NCI-H1105 (cell line): ENCODE measurements around the gene MGA.
"Not testable (repeated sequence)": the region's sequence is repeated elsewhere in the genome, so short reads cannot be mapped to it uniquely, and the experiment has no call there.

Source experiments
- DNase-seq: peaks from one replicate; lab custom pipeline; 2025; lab: John Stamatoyannopoulos, UW

Gene MGA

DNA sequence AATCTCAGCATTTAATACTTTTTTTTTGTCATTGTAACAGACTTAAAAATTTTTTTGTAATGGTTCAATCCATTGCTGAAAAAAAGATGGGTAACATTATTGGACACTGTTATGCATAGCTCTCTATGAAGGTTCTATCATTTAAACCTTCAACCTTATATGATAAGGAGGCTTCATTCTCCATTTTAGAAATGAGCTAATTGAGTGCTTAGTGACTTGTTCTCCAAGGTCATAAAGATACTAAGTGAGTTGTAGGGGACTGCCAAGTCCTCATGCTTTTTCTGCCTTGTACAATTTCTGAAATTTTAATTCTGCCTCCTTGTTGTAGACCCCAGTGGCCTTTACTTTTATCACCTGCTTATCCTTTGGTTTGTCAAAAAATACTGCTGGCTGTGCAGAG, 56.7 kb downstream of the MGA start:
- no peak for DNase-seq

DNA sequence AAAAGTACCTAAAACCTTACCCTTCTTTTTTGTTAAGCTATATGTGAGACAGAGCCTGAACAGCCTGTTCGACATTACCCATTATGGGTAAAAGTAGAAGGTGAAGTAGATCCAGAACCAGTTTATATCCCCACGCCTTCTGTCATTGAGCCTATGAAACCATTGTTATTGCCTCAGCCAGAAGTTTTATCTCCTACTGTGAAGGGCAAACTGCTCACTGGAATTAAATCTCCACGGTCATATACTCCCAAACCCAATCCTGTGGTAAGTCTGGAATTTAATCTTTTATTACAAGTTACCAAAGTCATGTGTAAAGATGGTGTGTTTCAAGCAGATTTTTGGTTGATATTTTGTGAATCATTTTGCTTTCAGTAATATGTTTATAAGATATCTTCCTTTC, 66.9 kb downstream of the MGA start:
- no peak for DNase-seq

DNA sequence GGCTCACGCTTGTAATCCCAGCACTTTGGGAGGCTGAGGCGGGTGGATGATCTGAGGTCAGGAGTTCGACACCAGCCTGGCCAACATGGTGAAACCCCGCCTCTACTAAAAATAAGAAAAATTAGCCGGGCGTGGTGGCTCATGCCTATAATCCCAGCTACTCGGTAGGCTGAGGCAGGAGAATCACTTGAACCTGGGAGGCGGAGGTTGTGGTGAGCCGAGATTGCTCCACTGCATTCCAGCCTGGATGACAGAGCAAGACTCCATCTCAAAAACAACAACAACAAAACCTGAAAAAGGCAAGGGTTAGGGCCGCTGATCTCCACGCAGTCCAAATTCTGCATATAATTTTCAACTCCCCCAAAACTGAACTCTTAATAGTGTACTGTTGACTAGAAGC, 67.9 kb downstream of the MGA start:
- not testable (repeated sequence) for DNase-seq

DNA sequence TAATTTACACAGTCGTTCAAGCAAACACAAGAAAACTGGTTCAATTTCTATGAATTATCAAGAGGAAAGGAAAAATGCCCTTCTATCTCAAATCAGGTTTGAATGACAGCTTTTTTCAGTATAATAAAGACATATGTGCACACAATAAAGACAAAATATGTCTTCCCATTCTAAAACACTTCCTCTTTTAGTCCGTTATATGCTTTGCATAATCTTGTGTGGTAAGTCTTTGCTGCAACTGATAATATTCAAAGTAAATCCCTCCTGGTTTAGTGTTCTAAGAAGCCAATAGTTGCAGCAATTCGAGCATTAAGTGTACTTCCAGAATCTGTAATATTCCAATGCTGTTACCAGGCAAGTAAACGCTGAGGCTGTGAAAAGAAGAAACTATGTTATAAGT, 70.3 kb downstream of the MGA start:
- no peak for DNase-seq

DNA sequence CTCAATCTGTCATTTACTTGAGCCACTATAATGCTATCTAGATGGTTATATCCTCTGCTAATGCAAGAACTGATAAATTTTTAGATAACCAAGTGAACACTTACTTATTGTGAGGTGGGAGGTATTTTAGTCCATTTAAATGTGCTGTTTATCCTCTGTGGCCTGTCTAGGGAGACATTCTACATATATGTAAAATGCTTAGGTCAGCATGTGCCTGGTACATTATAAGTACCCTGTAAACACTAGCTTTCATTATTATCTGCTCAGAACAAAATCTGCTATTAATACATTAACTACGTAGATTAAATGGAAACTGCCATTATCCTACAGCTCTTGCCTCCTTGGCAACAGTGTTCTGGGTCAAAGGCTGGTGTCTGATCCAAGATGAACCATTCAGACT, 72.3 kb downstream of the MGA start:
- DNase-seq, result no peak

DNA sequence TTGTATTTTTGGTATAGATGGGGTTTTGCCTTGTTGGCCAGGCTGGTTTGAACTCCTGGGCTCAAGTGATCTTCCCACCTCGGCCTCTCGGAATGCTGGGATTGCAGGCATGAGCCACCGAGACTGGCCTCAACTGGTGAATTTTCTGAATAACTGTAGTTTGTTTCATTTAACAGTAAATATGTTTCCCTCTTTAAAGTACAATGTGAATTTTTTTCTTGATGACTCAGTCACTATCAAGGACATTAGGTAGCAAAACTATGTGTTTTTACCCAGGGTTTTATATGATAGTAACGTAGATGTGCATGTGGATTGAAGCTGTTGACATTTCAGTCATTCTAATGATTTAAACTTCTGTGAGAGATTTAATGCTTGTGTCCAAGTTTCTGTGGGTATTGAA, 73.9 kb downstream of the MGA start:
- no peak for DNase-seq

DNA sequence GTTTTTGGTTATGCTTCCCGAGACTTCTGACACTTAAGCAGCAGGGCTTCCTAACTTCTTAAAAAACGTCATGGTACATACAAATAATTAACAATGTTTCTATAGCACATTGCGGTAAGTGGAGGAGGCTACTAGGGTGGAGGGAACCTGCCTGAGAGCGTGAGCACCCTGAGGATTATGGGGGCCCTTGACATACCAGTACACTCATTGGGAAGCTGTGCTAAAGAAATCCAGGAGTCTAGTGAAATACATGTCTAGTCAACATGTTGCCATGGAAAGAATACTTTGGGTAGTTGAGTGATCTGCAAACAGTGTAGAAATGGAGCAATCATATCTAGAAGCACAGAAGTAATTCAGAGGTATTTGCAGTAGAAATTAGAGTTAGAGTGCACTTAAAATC, 74.8 kb downstream of the MGA start:
- DNase-seq, result no peak

DNA sequence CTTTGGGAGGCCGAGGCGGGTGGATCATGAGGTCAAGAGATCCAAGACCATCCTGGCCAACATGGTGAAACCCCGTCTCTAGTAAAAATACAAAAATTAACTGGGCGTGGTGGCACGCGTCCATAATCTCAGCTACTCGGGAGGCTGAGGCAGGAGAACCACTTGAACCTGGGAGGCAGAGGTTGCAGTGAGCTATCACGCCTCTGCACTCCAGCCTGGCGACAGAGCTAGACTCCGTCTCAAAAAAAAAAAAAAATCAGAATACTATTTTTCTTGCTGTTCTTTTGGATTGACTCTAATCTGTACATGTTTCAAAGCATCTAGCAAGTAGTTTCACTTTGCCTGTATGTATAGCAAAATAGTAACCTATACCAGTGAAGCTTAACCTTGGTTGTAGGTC, 75.3 kb downstream of the MGA start:
- not testable (repeated sequence) for DNase-seq

DNA sequence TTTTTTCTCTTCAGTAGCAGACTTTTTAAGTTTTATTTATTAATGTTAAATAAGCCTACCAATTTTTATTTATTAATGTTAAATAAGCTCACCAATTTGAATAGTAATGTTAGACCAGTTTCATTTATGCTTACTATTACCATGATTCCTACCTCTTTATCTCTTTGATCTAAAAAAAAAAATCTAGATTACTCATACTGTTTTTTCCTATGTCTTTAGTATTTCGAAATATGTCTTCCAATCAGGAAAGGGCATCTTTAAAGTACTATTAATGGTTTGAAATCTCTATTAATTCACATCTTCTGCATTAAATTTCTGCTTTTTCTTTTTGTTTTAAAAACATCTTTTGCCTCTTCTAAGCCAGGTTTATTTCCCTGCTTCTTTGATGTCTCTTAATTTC, 86.6 kb downstream of the MGA start:
- DNase-seq, result no peak

DNA sequence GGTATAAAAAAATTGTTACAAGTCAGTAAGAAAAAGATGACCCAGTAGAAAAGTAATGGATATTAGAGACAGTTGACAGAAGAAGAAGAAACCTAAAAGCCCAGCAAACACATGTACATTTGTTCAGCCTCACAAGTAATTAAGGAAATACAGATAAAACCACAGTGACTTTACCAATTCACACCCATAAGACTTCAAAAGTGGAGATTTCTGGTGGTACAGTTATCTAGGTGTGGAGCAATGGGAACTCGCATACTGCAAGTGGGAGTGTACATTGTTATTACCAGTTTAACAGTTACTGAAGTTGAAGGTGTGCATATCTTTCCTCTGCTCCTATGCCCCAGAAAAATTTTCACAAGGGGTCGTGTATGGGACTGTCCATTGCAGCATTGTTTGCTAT, 96.0 kb downstream of the MGA start:
- DNase-seq, result no peak

DNA sequence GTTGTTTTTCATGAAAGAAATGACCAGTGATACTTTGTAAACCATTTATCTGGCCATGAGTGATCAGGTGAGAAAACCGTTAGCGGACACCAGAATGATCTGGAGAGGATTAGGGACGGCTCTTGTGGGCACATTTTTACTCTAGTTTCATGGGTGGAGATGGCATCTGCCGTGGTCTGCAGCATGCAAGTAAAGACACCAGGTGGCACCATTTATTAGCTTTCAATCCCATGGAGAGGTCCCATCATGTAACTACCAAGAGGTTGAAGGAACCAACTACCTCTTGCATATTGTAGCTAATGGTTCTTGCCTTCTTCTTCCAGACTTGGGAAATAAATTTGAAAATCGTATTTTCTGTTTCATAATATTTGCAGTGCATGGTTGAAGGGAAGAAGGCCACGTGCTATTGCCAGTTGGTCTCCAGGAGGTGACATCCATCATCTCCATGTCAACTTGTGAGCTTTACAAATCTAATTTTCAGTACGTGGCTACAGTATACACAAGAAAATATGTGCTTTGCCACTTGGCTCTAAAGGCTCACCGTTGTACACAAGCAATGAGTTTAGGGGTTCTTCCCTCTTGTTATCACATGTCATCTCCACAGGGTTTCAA, 112.6 kb downstream of the MGA start:
- DNase-seq, result peak; percentile 7

DNA sequence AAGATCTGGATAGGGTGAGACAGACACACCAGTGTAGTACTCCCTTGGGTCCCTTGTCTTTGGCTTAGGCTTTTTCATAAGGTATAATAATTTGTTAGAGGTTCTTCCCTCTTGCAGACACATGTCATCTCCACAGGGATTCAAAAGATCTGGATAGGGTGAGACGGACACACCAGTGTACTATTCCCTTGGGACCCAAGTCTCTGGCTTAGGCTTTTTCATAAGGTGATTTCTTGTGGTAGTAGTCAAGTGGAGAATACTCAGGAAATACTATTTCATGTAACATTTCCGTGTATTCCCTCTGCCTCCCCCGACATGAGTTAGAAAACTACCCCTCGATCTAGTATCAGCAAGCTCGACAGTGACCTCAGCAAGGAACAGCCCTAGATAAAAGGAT, 113.1 kb downstream of the MGA start:
- DNase-seq, result no peak

DNA sequence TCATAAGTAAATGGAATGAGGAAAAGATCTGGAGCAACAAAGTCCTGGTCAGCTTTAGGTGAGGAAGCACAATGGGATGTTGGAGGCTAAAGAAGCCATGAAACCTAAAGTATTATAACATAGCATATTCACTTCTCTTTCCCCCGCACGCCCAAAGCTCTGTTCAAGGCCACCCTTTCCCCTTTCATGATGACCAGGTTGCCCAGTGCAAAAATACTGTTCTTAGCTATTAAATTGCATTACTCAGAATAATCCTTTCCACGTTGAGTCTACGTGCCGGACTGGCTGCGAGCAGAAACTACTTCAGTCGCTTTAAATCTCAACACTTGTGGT, 113.5 kb downstream of the MGA start:
- DNase-seq, result no peak

DNA sequence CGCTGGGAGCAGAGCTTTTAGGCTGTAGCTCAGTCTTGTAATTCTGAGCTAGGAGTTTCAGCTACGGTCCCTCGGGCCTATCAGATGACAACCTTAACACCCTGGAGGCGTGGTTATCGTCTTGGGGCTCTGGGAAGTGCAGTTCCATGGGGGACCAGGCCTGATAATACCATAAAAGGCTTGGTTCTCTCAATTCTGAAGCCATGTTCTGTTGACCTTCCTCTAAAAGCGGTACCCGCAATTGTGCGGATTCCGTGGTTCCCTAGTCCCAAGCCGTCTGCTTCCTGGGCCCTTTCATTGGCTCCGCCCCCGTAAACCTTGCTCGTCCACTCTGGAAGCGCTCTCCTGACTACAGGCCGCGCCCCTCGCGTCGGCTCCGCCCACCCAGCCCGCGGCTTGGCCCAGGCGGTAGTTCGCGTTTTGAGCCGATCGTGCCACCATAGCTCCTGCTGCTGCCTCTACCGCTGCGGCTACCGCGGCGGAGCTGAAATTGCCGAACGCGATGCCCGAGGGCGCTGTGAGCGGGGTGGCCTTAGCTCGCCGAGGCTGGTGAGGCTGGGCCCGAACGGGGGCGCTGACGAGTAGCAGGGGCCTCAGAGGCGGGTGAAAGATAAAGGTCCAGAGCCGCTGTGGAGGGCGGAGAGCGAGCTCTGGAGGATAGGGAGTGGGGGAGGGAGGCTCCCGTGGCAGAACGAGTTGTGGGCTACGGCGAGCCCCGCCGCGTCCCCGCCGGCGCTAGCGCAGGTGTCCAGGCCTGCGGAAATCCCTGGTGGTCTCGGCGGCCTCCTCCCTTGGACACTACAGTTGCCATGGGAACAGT, 114.1 kb downstream of the MGA start, which contains the start of gene MAPKBP1:
Gene MAPKBP1, plus strand, starts transcription at position 423 of the 820 bp plus-strand sequence. CDS start 792 bp downstream, outside the sequence.
- peak; percentile 91 for DNase-seq

DNA sequence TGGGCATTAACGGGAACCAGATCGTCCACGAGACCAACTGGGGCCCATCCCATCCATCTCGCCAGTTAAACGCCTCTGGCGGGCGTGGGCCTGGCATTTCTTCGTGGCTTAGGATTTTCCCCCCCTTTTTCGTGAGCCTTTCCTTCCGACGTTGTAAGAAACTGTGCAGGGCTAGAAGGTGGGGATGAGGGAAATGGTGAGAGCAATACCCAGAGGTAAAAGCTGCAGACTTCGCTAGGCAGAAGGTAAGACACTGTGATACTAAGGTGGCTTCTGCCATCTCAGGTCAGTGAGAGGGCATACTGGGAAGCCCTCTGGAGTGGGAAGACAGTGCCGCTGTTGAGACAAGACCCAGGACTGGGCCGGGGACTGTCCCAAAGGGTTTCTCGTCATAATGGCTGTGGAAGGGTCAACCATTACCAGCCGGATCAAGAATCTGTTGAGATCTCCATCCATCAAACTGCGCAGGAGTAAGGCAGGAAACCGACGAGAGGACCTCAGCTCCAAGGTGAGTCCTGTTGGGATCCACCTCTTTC, 114.7 kb downstream of the MGA start:
- DNase-seq, result no peak

DNA sequence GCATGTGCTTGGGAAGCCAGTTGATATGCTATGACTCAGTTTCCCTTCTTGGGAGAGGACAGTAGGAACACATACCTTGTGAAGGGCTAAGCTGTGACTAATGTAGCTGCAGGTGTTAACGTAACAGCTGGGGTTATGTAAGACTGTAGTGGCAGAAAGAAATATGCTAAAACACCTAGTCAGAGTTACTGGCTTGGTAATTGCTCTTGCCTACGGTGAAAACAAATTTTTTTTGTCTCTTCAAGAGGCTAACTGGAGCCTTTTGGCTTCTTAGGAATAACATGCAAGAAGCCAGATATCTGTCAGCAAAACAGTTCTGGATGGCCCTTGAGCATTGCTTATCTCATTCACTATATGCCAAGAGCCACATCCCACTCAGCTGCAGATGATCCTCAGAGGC, 115.4 kb downstream of the MGA start:
- DNase-seq, result no peak

DNA sequence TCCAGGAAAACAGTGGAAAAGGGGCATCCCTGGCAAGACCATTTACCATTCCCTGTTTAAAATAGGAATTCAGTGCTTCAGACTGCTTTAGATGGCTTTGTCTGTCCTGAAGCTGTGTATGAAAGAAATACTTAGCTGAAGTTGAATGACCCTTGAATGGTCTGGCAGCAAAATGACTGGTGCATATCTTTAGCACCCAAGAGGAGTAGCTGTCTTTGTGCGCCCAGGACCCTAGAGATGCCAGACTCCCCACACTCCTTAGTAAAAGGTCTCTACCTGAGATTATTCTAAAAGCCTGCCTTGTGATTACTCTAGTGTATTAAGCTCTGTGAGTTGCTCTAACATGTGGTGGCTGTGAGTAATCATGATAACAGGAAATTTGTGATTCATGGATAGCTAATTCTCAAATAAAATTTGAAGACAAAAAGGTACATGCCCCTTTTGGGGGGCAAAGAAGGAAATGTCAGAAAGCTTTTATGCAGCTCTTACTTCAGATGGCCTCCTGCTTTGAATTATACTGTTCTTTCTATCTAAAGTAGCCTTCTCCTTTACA, 117.3 kb downstream of the MGA start:
- no peak for DNase-seq

DNA sequence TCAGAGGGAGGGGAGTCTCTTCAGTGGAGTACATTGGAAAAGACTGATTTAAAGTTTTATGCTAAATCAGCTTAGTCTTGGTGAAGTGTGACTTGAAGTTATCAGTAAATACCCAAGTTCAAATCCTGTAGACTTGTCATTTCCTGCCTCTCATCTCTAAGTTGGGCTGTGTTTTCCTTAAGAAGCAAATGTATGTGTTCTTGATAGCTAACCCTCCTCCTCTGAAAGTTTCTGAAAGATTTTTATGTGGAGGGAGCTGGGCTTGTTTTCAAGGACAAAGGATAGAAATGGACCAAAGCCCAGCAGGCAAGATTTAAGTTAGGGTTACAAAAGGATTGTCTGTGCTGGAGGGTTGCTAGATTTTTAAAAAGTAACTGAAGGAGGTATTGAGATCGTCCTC, 118.3 kb downstream of the MGA start:
- DNase-seq, result no peak

DNA sequence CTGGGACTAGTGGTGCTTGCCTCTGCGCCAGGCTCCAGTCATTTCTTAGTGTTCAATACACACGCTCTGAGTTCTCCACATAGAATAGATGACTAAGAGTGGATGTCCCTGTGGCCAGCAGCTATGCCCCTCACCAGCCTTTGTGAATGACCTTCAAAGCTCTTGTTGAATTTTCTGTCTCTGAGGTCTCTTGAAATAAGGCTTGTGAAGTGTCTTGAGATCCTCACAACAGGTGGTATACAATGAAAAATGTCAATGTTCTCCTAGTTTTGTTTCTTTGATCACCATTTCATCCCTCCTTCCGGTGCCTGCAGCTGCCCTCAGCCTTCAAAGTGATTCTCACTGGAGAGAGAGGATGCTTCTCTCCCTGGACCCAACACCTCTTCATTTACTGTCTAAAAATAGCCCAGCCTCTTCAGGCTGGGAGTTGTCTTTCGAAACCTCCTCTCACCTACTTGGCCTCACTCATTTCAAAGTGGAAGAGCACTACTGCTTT, 119.5 kb downstream of the MGA start:
- no peak for DNase-seq

DNA sequence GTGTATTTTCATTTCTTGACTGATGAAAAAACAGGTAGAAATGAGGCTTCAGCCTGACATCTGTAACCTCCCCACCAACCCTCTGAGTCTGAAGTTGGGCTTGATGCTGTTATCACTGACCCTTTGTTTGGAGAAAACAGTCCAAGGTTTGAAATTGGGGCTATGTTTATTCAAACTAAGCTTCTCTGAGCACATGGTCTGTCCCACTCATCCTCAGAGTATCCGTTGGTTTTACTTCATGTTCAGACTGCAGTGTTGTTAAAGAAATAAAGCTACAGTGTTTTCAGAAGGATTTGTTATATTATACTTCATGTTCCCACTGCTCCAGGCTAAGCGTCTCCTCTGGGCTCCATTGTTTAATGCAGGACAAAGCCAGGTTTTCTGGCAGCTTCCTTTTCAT, 120.1 kb downstream of the MGA start:
- no peak for DNase-seq

DNA sequence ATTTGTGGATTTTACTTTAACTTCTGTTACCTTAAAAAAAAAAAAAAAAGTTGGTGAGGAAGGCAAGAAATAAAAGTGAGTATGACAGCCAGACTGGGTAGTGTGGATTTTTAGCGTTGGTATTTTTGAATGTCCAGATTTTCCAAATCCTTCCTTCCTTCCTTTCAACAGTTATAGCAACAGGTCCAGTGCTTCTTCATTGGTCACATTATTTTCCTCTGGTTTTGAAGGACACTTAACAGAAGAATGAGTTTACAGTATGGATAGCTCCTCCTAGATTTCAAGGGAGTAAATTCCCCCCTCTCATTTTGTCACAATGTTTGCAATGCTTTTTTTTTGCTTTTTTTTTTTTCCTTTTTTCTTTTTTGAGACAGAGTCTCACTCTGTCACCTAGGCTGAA, 120.5 kb downstream of the MGA start:
- no peak for DNase-seq

DNA sequence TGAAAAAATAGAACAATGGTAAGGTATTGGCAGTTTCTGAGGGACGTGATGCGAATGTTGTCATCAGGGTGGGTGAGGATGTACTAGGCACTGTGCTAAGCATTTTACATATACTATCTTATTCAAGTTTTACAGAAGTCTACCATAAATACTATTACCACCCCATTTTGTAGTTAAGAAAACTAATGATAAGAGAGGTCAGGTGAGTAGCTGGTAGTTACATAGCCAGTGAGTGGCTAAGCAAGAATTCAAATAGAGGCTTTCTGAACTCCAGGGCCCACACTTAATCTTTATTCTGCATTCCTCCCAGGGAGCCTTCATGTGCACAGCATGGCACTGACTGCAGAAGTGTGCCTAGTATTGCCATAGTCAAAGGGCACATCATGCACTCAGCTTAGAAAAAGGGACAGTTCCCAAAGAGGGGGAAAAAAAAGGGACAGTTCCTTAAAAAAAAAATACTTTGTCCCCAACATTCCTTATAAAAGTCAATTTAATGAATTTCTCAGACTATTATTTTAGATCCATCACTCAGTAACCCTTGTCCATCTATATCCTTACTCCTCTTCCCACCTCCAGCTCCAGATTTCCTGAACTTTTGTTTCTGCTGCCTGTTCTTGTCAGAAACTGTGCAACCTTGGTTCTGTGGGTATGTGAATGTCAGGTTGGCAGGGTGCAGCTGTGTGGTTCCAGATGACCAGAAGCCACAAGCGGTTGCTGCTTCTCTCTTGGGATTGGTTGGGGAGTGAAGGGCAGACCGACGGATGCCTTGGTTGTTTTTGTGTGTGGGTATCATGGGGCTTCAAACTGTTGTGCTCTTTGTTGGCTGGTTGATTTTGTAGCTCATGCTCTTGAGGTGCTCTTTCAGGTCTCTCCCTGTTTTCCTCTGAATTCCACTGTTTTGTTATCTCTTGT, 122.4 kb downstream of the MGA start:
- no peak for DNase-seq
